ENCODE data around the gene RAB11FIP2. TPM values are rescaled to one million over a fixed set of nuclear protein-coding genes. Genes with fewer than 3 reads are reported as not detected.

Gene RAB11FIP2
- total and polyA plus RNA-seq, 4 donors, result 3.0 to 11.5 (median 6.0) TPM

DNA sequence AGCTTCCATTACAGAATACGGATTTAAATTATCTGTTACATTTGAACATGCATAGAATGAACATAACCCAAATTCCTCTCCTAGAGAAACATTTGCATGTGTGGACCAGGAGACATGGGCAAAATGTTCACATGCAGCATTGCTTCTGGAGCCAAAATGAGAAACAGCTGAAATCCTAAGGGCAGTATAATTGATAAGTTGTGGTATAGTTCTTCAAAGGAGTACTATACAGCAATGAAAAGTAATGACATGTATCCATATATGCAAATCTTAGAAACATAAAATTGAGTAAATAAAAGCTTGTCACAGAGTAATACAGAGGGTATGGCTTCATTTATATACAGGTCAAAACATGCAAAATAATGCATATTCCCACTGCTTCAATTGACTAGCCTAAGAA, 77.1 kb downstream of the RAB11FIP2 start:
- H3K9me3 ChIP-seq (ENCODE audit: control insufficient read depth in 4 of 4, low read length in 3 of 4), result no peaks in the 10 kb centered on the region
- peaks cover 0 to 3% (median 0%) of the 10 kb centered on the region in 4 donors for H3K27me3 ChIP-seq (ENCODE audit: control insufficient read depth in 4 of 4, insufficient read depth in 4 of 4, low read length in 3 of 4)
- H3K9ac ChIP-seq (ENCODE audit: low read depth in 1 of 2, low read length in 2 of 2), result no peak overlapping the region
- no peak overlapping the region for H3K27ac ChIP-seq (ENCODE audit: low read depth in 1 of 2, low read length in 2 of 2)
- no peaks in the 10 kb centered on the region for H3K36me3 ChIP-seq (ENCODE audit: control insufficient read depth in 4 of 4, insufficient read depth in 3 of 4, low read depth in 1 of 4, low read length in 3 of 4)
- TF ChIP-seq HNF4A (conservative IDR thresholded peaks at IDR 0.05) (no peak), RXRA (IDR thresholded peaks at IDR 0.05) (no peak), FOXA1 (IDR thresholded peaks at IDR 0.05) (no peak), REST (IDR thresholded peaks at IDR 0.05) (no peak)
- no peaks in the 10 kb centered on the region for H3K4me1 ChIP-seq (ENCODE audit: control insufficient read depth in 4 of 4, insufficient read depth in 4 of 4, low read length in 3 of 4)
- no peak for DNase-seq (ENCODE audit: low spot score)
- 84% methylated on average over 1 of the region's 1 CpG for WGBS
- no peak overlapping the region for H3K4me3 ChIP-seq (ENCODE audit: low read depth in 1 of 3, low read length in 3 of 3)

GRCh38 chr10:117968354-117969182, 78.2 kb downstream of the RAB11FIP2 start:
- H3K4me3 ChIP-seq (ENCODE audit: low read depth in 1 of 3, low read length in 3 of 3), result no peak overlapping the region
- TF ChIP-seq SP1 (IDR thresholded peaks at IDR 0.05) (no peak), FOXA1 (IDR thresholded peaks at IDR 0.05) (no peak), JUND (IDR thresholded peaks at IDR 0.05) (no peak), EGR1 (IDR thresholded peaks at IDR 0.05; ENCODE audit: low read depth in 2 of 2) (no peak), RXRA (IDR thresholded peaks at IDR 0.05) (no peak), YY1 (IDR thresholded peaks at IDR 0.05) (no peak), REST (IDR thresholded peaks at IDR 0.05) (no peak), HNF4A (conservative IDR thresholded peaks at IDR 0.05) (no peak), FOXA2 (IDR thresholded peaks at IDR 0.05) (no peak), TAF1 (conservative IDR thresholded peaks at IDR 0.05) (no peak), MAX (IDR thresholded peaks at IDR 0.05) (no peak), RAD21 (IDR thresholded peaks at IDR 0.05) (no peak), NR2F2 (IDR thresholded peaks at IDR 0.05) (no peak)
- TF ChIP-seq, protein P1, sequence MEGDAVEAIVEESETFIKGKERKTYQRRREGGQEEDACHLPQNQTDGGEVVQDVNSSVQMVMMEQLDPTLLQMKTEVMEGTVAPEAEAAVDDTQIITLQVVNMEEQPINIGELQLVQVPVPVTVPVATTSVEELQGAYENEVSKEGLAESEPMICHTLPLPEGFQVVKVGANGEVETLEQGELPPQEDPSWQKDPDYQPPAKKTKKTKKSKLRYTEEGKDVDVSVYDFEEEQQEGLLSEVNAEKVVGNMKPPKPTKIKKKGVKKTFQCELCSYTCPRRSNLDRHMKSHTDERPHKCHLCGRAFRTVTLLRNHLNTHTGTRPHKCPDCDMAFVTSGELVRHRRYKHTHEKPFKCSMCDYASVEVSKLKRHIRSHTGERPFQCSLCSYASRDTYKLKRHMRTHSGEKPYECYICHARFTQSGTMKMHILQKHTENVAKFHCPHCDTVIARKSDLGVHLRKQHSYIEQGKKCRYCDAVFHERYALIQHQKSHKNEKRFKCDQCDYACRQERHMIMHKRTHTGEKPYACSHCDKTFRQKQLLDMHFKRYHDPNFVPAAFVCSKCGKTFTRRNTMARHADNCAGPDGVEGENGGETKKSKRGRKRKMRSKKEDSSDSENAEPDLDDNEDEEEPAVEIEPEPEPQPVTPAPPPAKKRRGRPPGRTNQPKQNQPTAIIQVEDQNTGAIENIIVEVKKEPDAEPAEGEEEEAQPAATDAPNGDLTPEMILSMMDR (IDR thresholded peaks at IDR 0.05; ENCODE audit: low read depth, low read length, missing input control), result no peak
- no peak overlapping the region for H3K27ac ChIP-seq (ENCODE audit: low read depth in 1 of 2, low read length in 2 of 2)
- WGBS, result 82% methylated on average over 10 of the region's 10 CpGs
- no peaks in the 10 kb centered on the region for H3K9me3 ChIP-seq (ENCODE audit: control insufficient read depth in 4 of 4, low read length in 3 of 4)
- H3K4me1 ChIP-seq (ENCODE audit: control insufficient read depth in 4 of 4, insufficient read depth in 4 of 4, low read length in 3 of 4), result no peaks in the 10 kb centered on the region
- peaks cover 0 to under 1% (median 0%) of the 10 kb centered on the region in 4 donors for H3K27me3 ChIP-seq (ENCODE audit: control insufficient read depth in 4 of 4, insufficient read depth in 4 of 4, low read length in 3 of 4)
- DNase-seq (ENCODE audit: low spot score), result no peak
- no peak overlapping the region for H3K9ac ChIP-seq (ENCODE audit: low read depth in 1 of 2, low read length in 2 of 2)
- H3K36me3 ChIP-seq (ENCODE audit: control insufficient read depth in 4 of 4, insufficient read depth in 3 of 4, low read depth in 1 of 4, low read length in 3 of 4), result no peaks in the 10 kb centered on the region
